ENCODE data around the gene FAM107A. TPM values are rescaled to one million over a fixed set of nuclear protein-coding genes. Genes with fewer than 3 reads are reported as not detected.

The FAM107A gene, protein sequence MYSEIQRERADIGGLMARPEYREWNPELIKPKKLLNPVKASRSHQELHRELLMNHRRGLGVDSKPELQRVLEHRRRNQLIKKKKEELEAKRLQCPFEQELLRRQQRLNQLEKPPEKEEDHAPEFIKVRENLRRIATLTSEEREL
- not detected in 2 replicates for total RNA-seq

DNA sequence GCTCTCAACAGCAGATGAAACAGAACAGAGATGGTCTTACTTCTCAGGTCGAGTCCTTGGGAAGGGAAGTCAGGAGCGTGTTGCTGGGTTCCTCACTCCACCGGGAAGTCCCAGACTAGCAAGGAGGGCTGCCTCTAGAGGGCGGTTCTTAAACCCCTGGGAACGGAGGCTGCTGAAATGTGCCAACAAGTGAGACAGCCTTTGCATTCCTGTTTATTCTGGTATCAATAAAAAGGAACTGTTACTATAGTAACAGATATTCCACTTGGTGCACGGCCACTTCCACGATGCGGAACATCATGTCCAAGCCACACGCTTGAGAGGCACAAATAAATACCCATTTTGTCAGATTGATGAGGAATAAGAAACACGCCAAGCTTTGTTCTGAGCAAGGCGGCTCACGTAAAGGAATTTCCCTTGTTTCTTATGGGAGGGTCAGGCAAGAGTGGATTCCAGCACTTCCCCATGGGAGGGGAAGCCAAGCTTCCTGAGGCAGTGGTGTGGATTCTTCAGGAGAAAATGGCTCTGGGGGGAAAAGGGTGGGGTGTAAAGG, at the start of gene FAM107A:
FAM107A (minus strand) TSS at position 123 of the 553 bp plus-strand sequence. CDS start 7,531 bp downstream, outside the sequence.

DNA sequence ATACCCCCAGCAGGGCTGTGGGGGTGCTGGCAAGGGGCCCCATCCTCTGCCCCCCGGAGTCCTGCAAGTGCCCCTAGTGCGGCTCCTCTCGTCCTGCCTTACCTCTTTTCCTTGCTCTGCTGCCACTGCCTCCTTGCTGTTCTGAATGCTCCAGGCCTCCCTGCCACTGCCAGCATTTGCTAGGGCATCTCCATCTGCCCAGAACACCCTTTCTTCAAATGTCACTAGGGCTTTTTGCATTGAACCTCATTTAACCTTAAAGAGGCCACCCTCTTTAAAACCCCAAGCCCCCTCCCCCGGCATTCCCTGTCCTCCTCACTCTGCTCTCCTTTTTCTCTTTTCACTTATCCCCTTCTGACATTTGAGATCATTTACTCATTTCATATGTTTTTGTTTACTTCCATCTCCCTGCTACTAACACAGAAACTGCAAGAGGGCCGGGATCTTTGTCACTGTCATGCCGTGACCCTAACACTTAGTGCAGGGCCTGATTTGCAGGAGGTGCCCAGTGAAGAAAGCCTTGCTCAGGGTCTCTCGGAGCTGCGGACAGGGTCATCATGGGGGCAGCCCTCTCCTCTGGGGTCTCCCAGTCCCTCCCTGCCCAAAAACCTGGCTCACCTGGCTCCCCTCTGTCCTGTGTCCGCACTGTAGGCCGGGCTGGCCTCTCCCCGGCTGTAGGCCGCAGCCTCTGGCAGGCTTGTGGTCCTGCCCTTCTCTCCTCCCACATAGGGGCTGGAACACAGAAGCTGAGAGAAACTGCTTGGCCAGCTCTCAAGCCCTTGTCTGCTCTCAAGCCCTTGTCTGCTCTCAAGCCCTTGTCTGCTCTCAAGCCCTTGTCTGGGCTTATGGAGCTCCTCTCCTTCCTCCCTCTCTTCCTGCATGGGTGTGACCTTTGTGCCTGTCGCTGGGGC, 40.4 kb downstream of the FAM107A start, which contains the start of gene ACOX2:
ACOX2 (minus strand) TSS at position 690 of the 911 bp plus-strand sequence. CDS start 2,084 bp downstream, outside the sequence.

Other genes starting within 250 kb of the FAM107A start
- 13.6 and 22.3 TPM in 2 replicates for gene PXK, start 244.5 kb downstream of the FAM107A start, total RNA-seq
- gene PDHB, start 143.6 kb downstream of the FAM107A start, total RNA-seq = 84.7 and 92.6 TPM in 2 replicates
- 5.0 and 5.5 TPM in 2 replicates for gene KCTD6, start 85.3 kb downstream of the FAM107A start, total RNA-seq
- 0.39 and 1.1 TPM in 2 replicates for gene ACOX2, start 40.2 kb downstream of the FAM107A start, total RNA-seq
- gene FAM3D, start 89.4 kb upstream of the FAM107A start, total RNA-seq = not detected in 2 replicates